Right atrium auricular region (tissue), 2 donors: ENCODE results near the gene CYB5D1. TPM values are rescaled to one million over a fixed set of nuclear protein-coding genes. Genes with fewer than 3 reads are reported as not detected.
A peak's percentile ranks its signal among the peaks of the same experiment; 100 is the strongest.
"Not testable (repeated sequence)": the region's sequence is repeated elsewhere in the genome, so short reads cannot be mapped to it uniquely, and the experiment has no call there.

Experiments used
- DNase-seq: peaks from one replicate; pipeline ENCODE4 v3.0.0-alpha.2; 2019; ENCODE audit warnings: low spot score
- H3K27ac ChIP-seq, 2 donors: fragments of 200-600 bp; sonication (generic); 1 replicate in 1 of 2; 2 replicates in 1 of 2; pipeline ENCODE4 v1.5.1; 2016 to 2019
- H3K27me3 ChIP-seq, 2 donors: fragments of 200-600 bp; sonication (generic); one replicate each; pipeline versions ENCODE4 v1.5.1 to v1.6.0; 2017 to 2019
- H3K36me3 ChIP-seq: fragments of 200-600 bp; sonication (generic); one replicate; pipeline ENCODE4 v1.5.1; 2016
- H3K4me1 ChIP-seq, 2 donors: fragments of 200-600 bp; sonication (generic); one replicate each; pipeline versions ENCODE4 v1.5.1 to v1.6.0; 2017 to 2019
- H3K4me3 ChIP-seq, 2 donors: fragments of 200-600 bp; sonication (generic); 1 replicate in 1 of 2; 2 replicates in 1 of 2; pipeline ENCODE4 v1.5.1; 2017 to 2019; ENCODE audit warnings: mild to moderate bottlenecking in 1 of 2, moderate library complexity in 1 of 2
- H3K9me3 ChIP-seq, 2 donors: fragments of 200-600 bp; sonication (generic); one replicate each; pipeline ENCODE4 v1.5.1; 2019
- CTCF ChIP-seq, 2 donors: fragments of 200-600 bp; sonication (generic); IDR thresholded peaks; one replicate each; pipeline ENCODE4 v1.5.1; 2019; ENCODE audit warnings: antibody characterized with exemption in 2 of 2
- total RNA-seq, 2 donors: library from RNA; depleted of rRNA; stranded (reverse); fragments of >200 nt; gene quantifications; one replicate each; pipeline ENCODE4 v1.1.0, GENCODE V29; 2016

The CYB5D1 gene
- total RNA-seq, 2 donors from 2014 or later = 5.1 to 6.8 TPM

GRCh38 chr17:7862692-7863437, 5.1 kb downstream of the CYB5D1 start:
- TF ChIP-seq CTCF (IDR thresholded peaks at IDR 0.05) = peak; percentile 84 to 87
- no peaks in the 10 kb centered on the region for H3K27me3 ChIP-seq
- H3K9me3 ChIP-seq = no peaks in the 10 kb centered on the region
- H3K27ac ChIP-seq = no peak overlapping the region
- no peaks in the 10 kb centered on the region for H3K36me3 ChIP-seq
- peaks cover 0 to 15% of the 10 kb centered on the region in 2 donors for H3K4me1 ChIP-seq
- H3K4me3 ChIP-seq = no peak overlapping the region
- no peak for DNase-seq

- H3K27ac ChIP-seq, DNase-seq, H3K36me3 ChIP-seq, H3K9me3 ChIP-seq, H3K4me3 ChIP-seq, H3K27me3 ChIP-seq, H3K4me1 ChIP-seq: not testable (repeated sequence)
These were observed 6.6 kb downstream of the CYB5D1 start for GRCh38 chr17:7864384-7864783.

DNA sequence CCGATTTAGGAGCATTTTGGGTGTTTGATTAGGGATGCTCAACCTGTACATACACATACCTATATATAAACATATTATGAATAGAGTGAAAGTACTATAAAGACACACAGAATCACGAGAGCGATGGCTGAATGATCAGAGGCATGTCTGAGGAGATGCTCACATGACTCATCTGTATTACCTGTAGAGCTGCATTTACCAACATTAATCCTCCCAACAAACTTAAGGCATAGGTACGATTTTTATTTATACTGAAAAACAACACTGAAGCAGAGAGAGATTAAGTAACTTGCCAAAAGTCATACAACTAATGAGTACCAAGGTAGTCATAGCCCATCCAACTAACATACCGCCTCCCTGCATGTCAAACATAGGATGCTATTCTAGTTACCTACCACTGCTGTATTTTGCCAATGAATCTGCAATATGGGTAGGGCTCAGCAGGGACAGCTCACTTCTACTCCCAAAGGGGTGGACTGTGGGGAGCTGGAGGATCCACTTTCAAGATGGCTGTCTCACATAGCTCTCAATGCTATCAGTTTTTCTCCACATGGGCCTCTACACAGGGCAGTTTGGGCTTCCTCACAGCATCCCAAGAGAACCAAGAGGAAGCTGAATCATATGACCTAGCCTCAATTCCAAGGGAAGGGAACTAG, 7.3 kb downstream of the CYB5D1 start:
- Histone ChIP-seq H3K9me3 (no peaks in the 10 kb centered on the region), H3K4me1 (no peaks in the 10 kb centered on the region), H3K27ac (no peak overlapping the region), H3K36me3 (no peaks in the 10 kb centered on the region), H3K4me3 (no peak overlapping the region), H3K27me3 (no peaks in the 10 kb centered on the region)
- DNase-seq = no peak
- no peak for TF ChIP-seq CTCF (IDR thresholded peaks at IDR 0.05)

DNA sequence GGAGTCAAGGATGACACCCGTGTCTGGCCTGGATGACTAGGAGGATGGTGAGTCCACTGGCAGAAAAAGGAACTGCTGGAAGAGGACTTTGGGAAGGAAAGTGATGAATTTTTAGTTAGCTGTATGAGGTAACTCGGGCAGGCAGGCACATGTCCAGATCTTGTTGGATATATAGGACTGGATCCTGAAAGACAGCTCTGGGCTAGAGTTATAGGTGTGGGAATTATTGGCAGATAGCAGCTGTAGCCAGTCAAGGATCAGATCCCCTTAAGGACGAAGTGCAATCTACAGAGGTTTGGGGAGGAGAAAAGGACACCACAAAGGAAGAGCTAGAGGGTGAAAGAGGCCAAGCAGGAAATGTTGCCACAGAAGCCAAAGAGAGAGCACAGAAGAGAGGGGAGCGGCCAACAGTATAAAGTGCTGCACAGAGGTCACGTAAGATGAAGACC, 10.1 kb downstream of the CYB5D1 start:
- no peaks in the 10 kb centered on the region for H3K4me1 ChIP-seq
- H3K9me3 ChIP-seq = no peaks in the 10 kb centered on the region
- no peak overlapping the region for H3K27ac ChIP-seq
- DNase-seq = no peak
- no peak overlapping the region for H3K4me3 ChIP-seq
- H3K36me3 ChIP-seq = no peaks in the 10 kb centered on the region
- H3K27me3 ChIP-seq = no peaks in the 10 kb centered on the region
- no peak for TF ChIP-seq CTCF (IDR thresholded peaks at IDR 0.05)

DNA sequence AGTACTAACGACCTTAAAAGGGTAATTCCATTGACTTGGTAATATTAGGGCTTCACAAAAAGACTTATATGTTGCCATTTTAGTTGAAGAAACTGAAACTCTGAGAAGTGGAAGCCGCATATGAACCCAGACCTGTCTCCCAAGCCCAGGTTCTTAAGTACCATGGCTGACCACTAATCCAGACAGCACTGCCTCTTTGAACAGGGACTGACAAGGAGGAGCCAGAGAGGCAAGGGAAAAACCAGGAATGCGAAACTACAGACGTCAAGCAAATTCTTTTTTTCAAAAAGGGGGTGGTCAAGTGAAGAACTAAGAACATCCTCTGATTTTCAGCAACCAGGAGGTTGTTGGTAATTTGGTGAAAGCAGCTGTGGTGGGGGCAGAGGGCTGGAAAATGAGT, 15.2 kb downstream of the CYB5D1 start:
- no peaks in the 10 kb centered on the region for H3K4me1 ChIP-seq
- H3K9me3 ChIP-seq = no peaks in the 10 kb centered on the region
- no peak for DNase-seq
- no peaks in the 10 kb centered on the region for H3K36me3 ChIP-seq
- no peak overlapping the region for H3K4me3 ChIP-seq
- H3K27ac ChIP-seq = no peak overlapping the region
- no peaks in the 10 kb centered on the region for H3K27me3 ChIP-seq
- TF ChIP-seq CTCF (IDR thresholded peaks at IDR 0.05) = no peak

DNA sequence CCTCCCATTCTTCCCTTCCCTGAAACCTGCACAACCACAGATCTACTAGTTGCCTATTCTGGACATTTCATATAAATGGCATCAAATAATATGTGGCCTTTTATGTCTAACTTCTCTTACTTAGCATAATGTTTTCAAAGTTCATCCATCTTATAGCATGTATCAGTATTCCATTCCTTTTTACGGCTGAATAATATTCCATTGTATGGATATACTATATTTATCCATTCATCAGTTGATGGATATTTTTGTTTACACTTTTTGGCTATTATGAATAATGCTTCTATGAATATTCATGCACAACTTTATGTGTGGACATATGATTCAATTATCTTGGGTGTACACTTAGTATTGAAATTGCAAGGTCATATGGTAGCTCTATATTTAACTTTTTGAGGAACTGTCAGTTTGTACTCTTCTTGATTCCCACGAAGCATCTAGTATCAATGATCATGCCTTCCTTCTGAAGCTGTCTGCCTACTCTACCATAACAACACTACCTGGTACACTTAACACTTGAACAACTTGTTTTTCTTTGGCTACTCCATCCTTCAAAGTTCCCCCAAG, 18.1 kb downstream of the CYB5D1 start:
- no peak overlapping the region for H3K4me3 ChIP-seq
- H3K27ac ChIP-seq = no peak overlapping the region
- H3K27me3 ChIP-seq = no peaks in the 10 kb centered on the region
- H3K4me1 ChIP-seq = no peaks in the 10 kb centered on the region
- no peaks in the 10 kb centered on the region for H3K36me3 ChIP-seq
- TF ChIP-seq CTCF (IDR thresholded peaks at IDR 0.05) = no peak
- no peaks in the 10 kb centered on the region for H3K9me3 ChIP-seq
- DNase-seq = no peak
